ENCODE results near the gene SMOC2. TPM values are rescaled to one million over a fixed set of nuclear protein-coding genes. Genes with fewer than 3 reads are reported as not detected.
A peak's percentile ranks its signal among the peaks of the same experiment; 100 is the strongest.
"Not testable (repeated sequence)": the region's sequence is repeated elsewhere in the genome, so short reads cannot be mapped to it uniquely, and the experiment has no call there.

The SMOC2 gene
- total and polyA plus RNA-seq, 2 donors from 2014 or later = 6.5 to 13.1 TPM

- H3K4me1 ChIP-seq (ENCODE audit: control insufficient read depth in 2 of 3, insufficient read depth in 2 of 3, low read depth in 1 of 3, low read length in 3 of 3) = no peaks in the 10 kb centered on the region
- no peak overlapping the region for H3K27ac ChIP-seq (ENCODE audit: low read depth in 2 of 2, low read length in 2 of 2)
- FAIRE-seq = no peak
- intact Hi-C loops (cut with DNase I) = no loop called here
- H3K9ac ChIP-seq (ENCODE audit: low read length in 3 of 3) = no peak overlapping the region
- TF ChIP-seq, protein P1, sequence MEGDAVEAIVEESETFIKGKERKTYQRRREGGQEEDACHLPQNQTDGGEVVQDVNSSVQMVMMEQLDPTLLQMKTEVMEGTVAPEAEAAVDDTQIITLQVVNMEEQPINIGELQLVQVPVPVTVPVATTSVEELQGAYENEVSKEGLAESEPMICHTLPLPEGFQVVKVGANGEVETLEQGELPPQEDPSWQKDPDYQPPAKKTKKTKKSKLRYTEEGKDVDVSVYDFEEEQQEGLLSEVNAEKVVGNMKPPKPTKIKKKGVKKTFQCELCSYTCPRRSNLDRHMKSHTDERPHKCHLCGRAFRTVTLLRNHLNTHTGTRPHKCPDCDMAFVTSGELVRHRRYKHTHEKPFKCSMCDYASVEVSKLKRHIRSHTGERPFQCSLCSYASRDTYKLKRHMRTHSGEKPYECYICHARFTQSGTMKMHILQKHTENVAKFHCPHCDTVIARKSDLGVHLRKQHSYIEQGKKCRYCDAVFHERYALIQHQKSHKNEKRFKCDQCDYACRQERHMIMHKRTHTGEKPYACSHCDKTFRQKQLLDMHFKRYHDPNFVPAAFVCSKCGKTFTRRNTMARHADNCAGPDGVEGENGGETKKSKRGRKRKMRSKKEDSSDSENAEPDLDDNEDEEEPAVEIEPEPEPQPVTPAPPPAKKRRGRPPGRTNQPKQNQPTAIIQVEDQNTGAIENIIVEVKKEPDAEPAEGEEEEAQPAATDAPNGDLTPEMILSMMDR (IDR thresholded peaks at IDR 0.05; ENCODE audit: borderline replicate concordance, extremely low read depth, insufficient read depth) = no peak
- H3K9me3 ChIP-seq (ENCODE audit: control insufficient read depth in 2 of 3, insufficient read depth in 1 of 3, low read length in 3 of 3) = no peaks in the 10 kb centered on the region
- no peaks in the 10 kb centered on the region for H3K27me3 ChIP-seq (ENCODE audit: control insufficient read depth, insufficient read depth, low read length)
- DNase-seq = peak in 1 of 5 donors; percentile 5
- no peak overlapping the region for H3K4me3 ChIP-seq (ENCODE audit: low read length in 3 of 3)
- no peaks in the 10 kb centered on the region for H3K36me3 ChIP-seq (ENCODE audit: control insufficient read depth in 2 of 3, insufficient read depth in 3 of 3, low read length in 3 of 3)
These were observed 251.4 kb downstream of the SMOC2 start for GRCh38 chr6:168692193-168692914.

- intact Hi-C loops (cut with DNase I); H3K4me3 ChIP-seq (ENCODE audit: low read length in 3 of 3); H3K36me3 ChIP-seq (ENCODE audit: control insufficient read depth in 2 of 3, insufficient read depth in 3 of 3, low read length in 3 of 3); FAIRE-seq; H3K9ac ChIP-seq (ENCODE audit: low read length in 3 of 3); H3K27ac ChIP-seq (ENCODE audit: low read depth in 2 of 2, low read length in 2 of 2); H3K4me1 ChIP-seq (ENCODE audit: control insufficient read depth in 2 of 3, insufficient read depth in 2 of 3, low read depth in 1 of 3, low read length in 3 of 3); DNase-seq; H3K27me3 ChIP-seq (ENCODE audit: control insufficient read depth, insufficient read depth, low read length); H3K9me3 ChIP-seq (ENCODE audit: control insufficient read depth in 2 of 3, insufficient read depth in 1 of 3, low read length in 3 of 3): not testable (repeated sequence)
These were observed 251.9 kb downstream of the SMOC2 start for GRCh38 chr6:168692915-168693257.

- H3K9me3 ChIP-seq (ENCODE audit: control insufficient read depth in 2 of 3, insufficient read depth in 1 of 3, low read length in 3 of 3); H3K9ac ChIP-seq (ENCODE audit: low read length in 3 of 3); H3K36me3 ChIP-seq (ENCODE audit: control insufficient read depth in 2 of 3, insufficient read depth in 3 of 3, low read length in 3 of 3); DNase-seq; H3K4me1 ChIP-seq (ENCODE audit: control insufficient read depth in 2 of 3, insufficient read depth in 2 of 3, low read depth in 1 of 3, low read length in 3 of 3); H3K4me3 ChIP-seq (ENCODE audit: low read length in 3 of 3); intact Hi-C loops (cut with DNase I); H3K27ac ChIP-seq (ENCODE audit: low read depth in 2 of 2, low read length in 2 of 2); H3K27me3 ChIP-seq (ENCODE audit: control insufficient read depth, insufficient read depth, low read length); FAIRE-seq: not testable (repeated sequence)
These were observed 253.8 kb downstream of the SMOC2 start for GRCh38 chr6:168694797-168695196.

DNA sequence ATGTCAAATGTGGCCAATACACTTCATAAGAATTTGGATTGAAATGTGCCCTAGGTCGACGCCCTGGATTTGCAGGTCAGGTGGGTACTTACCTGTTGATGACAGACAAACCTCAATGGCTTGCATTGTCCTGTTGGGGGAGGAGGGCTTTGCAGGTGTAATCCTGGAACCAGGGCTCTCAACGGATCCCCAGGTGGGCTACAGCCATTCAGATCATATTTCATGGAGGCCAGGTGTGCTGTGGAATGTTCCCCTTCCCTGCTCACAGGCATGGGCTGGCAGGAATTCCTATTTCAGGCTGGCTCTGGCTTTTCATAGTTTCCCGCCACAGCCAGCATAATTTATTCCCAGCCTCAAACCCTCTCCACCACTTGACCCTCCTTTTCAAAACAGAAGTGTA is 254.7 kb downstream of the SMOC2 start:
- Histone ChIP-seq H3K4me3 (ENCODE audit: low read length in 3 of 3) (no peak overlapping the region), H3K27me3 (ENCODE audit: control insufficient read depth, insufficient read depth, low read length) (no peaks in the 10 kb centered on the region), H3K4me1 (ENCODE audit: control insufficient read depth in 2 of 3, insufficient read depth in 2 of 3, low read depth in 1 of 3, low read length in 3 of 3) (no peaks in the 10 kb centered on the region), H3K36me3 (ENCODE audit: control insufficient read depth in 2 of 3, insufficient read depth in 3 of 3, low read length in 3 of 3) (no peaks in the 10 kb centered on the region), H3K27ac (ENCODE audit: low read depth in 2 of 2, low read length in 2 of 2) (no peak overlapping the region), H3K9ac (ENCODE audit: low read length in 3 of 3) (no peak overlapping the region), H3K9me3 (ENCODE audit: control insufficient read depth in 2 of 3, insufficient read depth in 1 of 3, low read length in 3 of 3) (no peaks in the 10 kb centered on the region)
- intact Hi-C loops (cut with DNase I) = no loop called here
- DNase-seq = peak in 4 of 5 donors; percentile 60 to 83 (median 74)
- TF ChIP-seq, protein P1 (IDR thresholded peaks at IDR 0.05; ENCODE audit: borderline replicate concordance, extremely low read depth, insufficient read depth) = no peak
- FAIRE-seq = no peak
